Left ventricle myocardium inferior (tissue), 1 donor: ENCODE measurements around the gene MAN1C1. TPM values are rescaled to one million over a fixed set of nuclear protein-coding genes. Genes with fewer than 3 reads are reported as not detected.

Experiments used
- DNase-seq: peaks from one replicate; pipeline ENCODE4 v3.0.0-alpha.2; 2020
- H3K27ac ChIP-seq: fragments of 200-600 bp; replicated peaks from 2 replicates; pipeline ENCODE4 v1.8.0; 2021
- H3K27me3 ChIP-seq: fragments of 200-600 bp; 2 replicates; pipeline ENCODE4 v1.8.0; 2021; ENCODE audit warnings: low read depth
- H3K36me3 ChIP-seq: fragments of 200-600 bp; 2 replicates; pipeline ENCODE4 v1.8.0; 2021
- H3K4me1 ChIP-seq: fragments of 200-600 bp; 2 replicates; pipeline ENCODE4 v1.8.0; 2021
- H3K4me3 ChIP-seq: fragments of 200-600 bp; 2 replicates; pipeline ENCODE4 v1.8.0; 2021; ENCODE audit warnings: mild to moderate bottlenecking, moderate library complexity
- H3K9me3 ChIP-seq: fragments of 200-600 bp; replicated peaks from 2 replicates; pipeline ENCODE4 v1.8.0; 2021
- CTCF ChIP-seq: fragments of 200-600 bp; IDR thresholded peaks from 2 replicates; pipeline ENCODE4 v1.8.0; 2021; ENCODE audit warnings: antibody characterized with exemption, mild to moderate bottlenecking, borderline replicate concordance
- intact Hi-C: fragments of 100-400 bp; cut with micrococcal nuclease; formaldehyde crosslinking; loops from one replicate; pipeline ENCODE4 v1.11.0; 2022
- total RNA-seq: library from RNA; stranded (reverse); fragmentation: NEBNext Ultra II Directional; extraction: Animal tissue kit (Norgen Biotek cat#: 25700); gene quantifications from one replicate; pipeline ENCODE4 v1.2.1, GENCODE V29; 2021
- donor health status: DM: no; HTN: yes; CAD: no; lungs with severe emphysema.

The MAN1C1 gene
- total RNA-seq, 1 donor from 2014 or later: 18.0 TPM

GRCh38 chr1:25688390-25689119, 72.0 kb downstream of the MAN1C1 start:
- Histone ChIP-seq H3K4me3 (no peak overlapping the region), H3K9me3 (no peaks in the 10 kb centered on the region), H3K27me3 (no peaks in the 10 kb centered on the region), H3K27ac (peak overlapping the region; percentile 68), H3K36me3 (no peaks in the 10 kb centered on the region), H3K4me1 (peaks cover 47% of the 10 kb centered on the region)
- intact Hi-C loops: no loop called here
- no peak for TF ChIP-seq CTCF
- no peak for DNase-seq

- DNase-seq: no peak
- intact Hi-C loops: loop anchor here (5.0 kb wide), 1 partner anchor 73 kb away; the partner anchor contains the start of gene MAN1C1
- Histone ChIP-seq H3K27me3 (no peaks in the 10 kb centered on the region), H3K27ac (peak overlapping the region; percentile 68), H3K36me3 (no peaks in the 10 kb centered on the region), H3K4me3 (no peak overlapping the region), H3K9me3 (no peaks in the 10 kb centered on the region), H3K4me1 (peaks cover 47% of the 10 kb centered on the region)
- TF ChIP-seq CTCF: no peak
These were observed 73.2 kb downstream of the MAN1C1 start for GRCh38 chr1:25689686-25690381.

GRCh38 chr1:25690396-25690956, 73.9 kb downstream of the MAN1C1 start:
- TF ChIP-seq CTCF: no peak

GRCh38 chr1:25691211-25691610, 74.6 kb downstream of the MAN1C1 start:
- no peak for TF ChIP-seq CTCF
- Histone ChIP-seq H3K4me1 (peaks cover 58% of the 10 kb centered on the region), H3K9me3 (no peaks in the 10 kb centered on the region), H3K27ac (no peak overlapping the region), H3K27me3 (no peaks in the 10 kb centered on the region), H3K36me3 (no peaks in the 10 kb centered on the region), H3K4me3 (no peak overlapping the region)
- DNase-seq: no peak
- intact Hi-C loops: loop anchor here (5.0 kb wide), 1 partner anchor 74 kb away; the partner anchor contains the start of gene MAN1C1

More at GRCh38 chr1:25690396-25690956, 73.9 kb downstream of the MAN1C1 start:
- H3K9me3 ChIP-seq: no peaks in the 10 kb centered on the region
- no peak for DNase-seq
- peak overlapping the region; percentile 68 for H3K27ac ChIP-seq
- H3K4me3 ChIP-seq: no peak overlapping the region
- no peaks in the 10 kb centered on the region for H3K36me3 ChIP-seq
- H3K27me3 ChIP-seq: no peaks in the 10 kb centered on the region
- intact Hi-C loops: loop anchor here (5.0 kb wide), 1 partner anchor 73 kb away; the partner anchor contains the start of gene MAN1C1
- H3K4me1 ChIP-seq: peaks cover 51% of the 10 kb centered on the region

- intact Hi-C loops: loop anchor here (5.0 kb wide), 1 partner anchor 75 kb away; the partner anchor contains the start of gene MAN1C1
- H3K27ac ChIP-seq: no peak overlapping the region
These were observed 76.0 kb downstream of the MAN1C1 start for GRCh38 chr1:25692560-25692959.

More at GRCh38 chr1:25692560-25692959, 76.0 kb downstream of the MAN1C1 start:
- DNase-seq: no peak
- H3K9me3 ChIP-seq: no peaks in the 10 kb centered on the region
- H3K4me3 ChIP-seq: no peak overlapping the region
- H3K36me3 ChIP-seq: no peaks in the 10 kb centered on the region
- TF ChIP-seq CTCF: peak; percentile 54
- peaks cover 70% of the 10 kb centered on the region for H3K4me1 ChIP-seq
- H3K27me3 ChIP-seq: no peaks in the 10 kb centered on the region
